PC-3 (cell line): Measurements from ENCODE around the gene GIMAP8. TPM values are rescaled to one million over a fixed set of nuclear protein-coding genes. Genes with fewer than 3 reads are reported as not detected.
"Not testable (repeated sequence)": the region's sequence is repeated elsewhere in the genome, so short reads cannot be mapped to it uniquely, and the experiment has no call there.

Experiments used
- ATAC-seq: fragments of 200-7000 bp; cut with Tn5 transposase; 2 replicates; pipeline ENCODE4 v1.9.1; 2020; ENCODE audit warnings: mild to moderate bottlenecking, moderate library complexity
- BruUV-seq: library from RNA; stranded (reverse); fragments of 400-500 nt; replicated peaks from 2 replicates; lab custom pipeline; 2021; lab: Mats Ljungman, UMichigan
- CTCF ChIA-PET: fragments of 300-600 bp; sonication (Branson Sonifier 250); formaldehyde crosslinking; loops from one replicate; lab custom pipeline; 2022; ENCODE audit warnings: antibody characterized with exemption; lab: Charles Lee
- POLR2A ChIA-PET: fragments of 300-600 bp; sonication (Branson Sonifier 250); formaldehyde crosslinking; loops from one replicate; lab custom pipeline; 2022; ENCODE audit warnings: antibody characterized with exemption; ENCODE audit not compliant: unreplicated experiment; lab: Charles Lee
- DNase-seq: peaks from one replicate; pipeline ENCODE4 v3.0.0-alpha.2; 2015
- H2AFZ ChIP-seq: fragments of 300-600 bp; sonication (generic); 2 replicates; pipeline ENCODE4 v1.6.0; 2016; ENCODE audit warnings: antibody characterized with exemption, low read length
- H3F3A ChIP-seq: fragments of 300-600 bp; sonication (generic); one replicate; pipeline ENCODE4 v1.6.0; 2017; ENCODE audit warnings: antibody characterized with exemption, low read length, control low read depth, mild to moderate bottlenecking; ENCODE audit not compliant: unreplicated experiment
- H3K27ac ChIP-seq: fragments of 300-600 bp; sonication (generic); 2 replicates; pipeline ENCODE4 v1.5.1; 2016; ENCODE audit warnings: mild to moderate bottlenecking, low read length
- H3K27me3 ChIP-seq: fragments of 300-600 bp; sonication (generic); 2 replicates; pipeline ENCODE4 v1.6.1; 2016; ENCODE audit warnings: low read length, mixed read lengths
- H3K36me3 ChIP-seq: fragments of 300-600 bp; sonication (generic); 2 replicates; pipeline ENCODE4 v1.6.1; 2016; ENCODE audit warnings: low read depth, mixed run types, low read length, mixed read lengths
- H3K4me1 ChIP-seq: fragments of 300-600 bp; sonication (generic); 2 replicates; pipeline ENCODE4 v1.5.1; 2016; ENCODE audit warnings: low read length; ENCODE audit not compliant: insufficient read depth
- H3K4me2 ChIP-seq: fragments of 300-600 bp; sonication (generic); 2 replicates; pipeline ENCODE4 v1.6.0; 2016; ENCODE audit warnings: low read length
- H3K4me3 ChIP-seq: fragments of 300-600 bp; sonication (generic); 2 replicates; pipeline ENCODE4 v1.5.1; 2016; ENCODE audit warnings: mild to moderate bottlenecking, low read length, mixed read lengths
- H3K79me2 ChIP-seq: fragments of 300-600 bp; sonication (generic); 2 replicates; pipeline ENCODE4 v1.6.1; 2017; ENCODE audit warnings: low read length, mixed read lengths
- H3K9ac ChIP-seq: fragments of 300-600 bp; sonication (generic); 2 replicates; pipeline ENCODE4 v1.6.0; 2016; ENCODE audit warnings: mild to moderate bottlenecking, low read length
- H3K9me2 ChIP-seq: fragments of 300-600 bp; sonication (generic); replicated peaks from 2 replicates; pipeline ENCODE4 v1.6.1; 2016; ENCODE audit warnings: mixed run types, low read length, mixed read lengths
- H3K9me3 ChIP-seq: fragments of 300-600 bp; sonication (generic); 2 replicates; pipeline ENCODE4 v1.6.1; 2016; ENCODE audit warnings: low read length, mixed read lengths
- H4K20me1 ChIP-seq: fragments of 300-600 bp; sonication (generic); 2 replicates; pipeline ENCODE4 v1.6.1; 2016; ENCODE audit warnings: low read length, mixed read lengths
- CTCF ChIP-seq: fragments of 300-600 bp; sonication (generic); conservative IDR thresholded peaks from 2 replicates; pipeline ENCODE4 v1.5.1; 2017; ENCODE audit warnings: antibody characterized with exemption, low read depth, mild to moderate bottlenecking, low read length
- EZH2 ChIP-seq: fragments of 300-600 bp; sonication (generic); IDR thresholded peaks from one replicate; pipeline ENCODE4 v1.6.1; 2017; ENCODE audit warnings: antibody characterized with exemption, mild to moderate bottlenecking, low read length; ENCODE audit not compliant: unreplicated experiment
- EZH2phosphoT487 ChIP-seq: fragments of 300-600 bp; sonication (generic); IDR thresholded peaks from 2 replicates; pipeline ENCODE4 v1.6.1; 2018; ENCODE audit warnings: mild to moderate bottlenecking, antibody characterized with exemption, low read length, borderline replicate concordance
- intact Hi-C: fragments of 100-400 bp; cut with micrococcal nuclease; formaldehyde crosslinking; loops from 2 replicates; pipeline ENCODE4 v1.9.0; 2023
- total RNA-seq: library from RNA; depleted of rRNA; stranded (reverse); fragments of >200 nt; gene quantifications from 2 replicates; pipeline ENCODE4 v1.2.3, GENCODE V29; 2014

The GIMAP8 gene
- total RNA-seq, 1 experiment from 2014 or later: not detected

- CTCF ChIA-PET: no interaction called here
- Histone ChIP-seq H3K4me3 (no peak overlapping the region), H3K27ac (no peak overlapping the region), H4K20me1 (no peaks in the 10 kb centered on the region), H3K79me2 (no peaks in the 10 kb centered on the region), H3K4me2 (no peak overlapping the region), H2AFZ (no peak overlapping the region), H3K27me3 (peaks cover 48% of the 10 kb centered on the region), H3K9me2 (no peaks in the 10 kb centered on the region), H3K9me3 (0 out of 2 replicates have a peak, but pooled peaks cover 3% of the 10 kb centered on the region), H3K36me3 (no peaks in the 10 kb centered on the region), H3K4me1 (peaks cover 2% of the 10 kb centered on the region; the same call in 1 of the 2 replicates), H3K9ac (no peak overlapping the region), H3F3A (no peaks in the 10 kb centered on the region)
- POLR2A ChIA-PET: no interaction called here
- intact Hi-C loops: no loop called here
- no peak for DNase-seq
- no peak for ATAC-seq
- BruUV-seq: no TSS peak
- no peak for TF ChIP-seq EZH2
- TF ChIP-seq CTCF: no peak
- no peak for TF ChIP-seq EZH2phosphoT487
These were observed 1.5 kb downstream of the GIMAP8 start for GRCh38 chr7:150451833-150452461.

- H3K27me3 ChIP-seq: peaks cover 48% of the 10 kb centered on the region
- DNase-seq (no peak), ATAC-seq (no peak)
- H3K79me2 ChIP-seq: no peaks in the 10 kb centered on the region
- H3K4me3 ChIP-seq: no peak overlapping the region
- no peak overlapping the region for H2AFZ ChIP-seq
- CTCF ChIA-PET: no interaction called here
- TF ChIP-seq CTCF (no peak), EZH2 (no peak), EZH2phosphoT487 (no peak)
- POLR2A ChIA-PET: no interaction called here
- H3K36me3 ChIP-seq: no peaks in the 10 kb centered on the region
- no peak overlapping the region for H3K27ac ChIP-seq
- 0 out of 2 replicates have a peak, but pooled peaks cover 3% of the 10 kb centered on the region for H3K9me3 ChIP-seq
- H3K9me2 ChIP-seq: no peaks in the 10 kb centered on the region
- no peaks in the 10 kb centered on the region for H3F3A ChIP-seq
- no peak overlapping the region for H3K9ac ChIP-seq
- BruUV-seq: no TSS peak
- no peaks in the 10 kb centered on the region for H3K4me1 ChIP-seq
- no peak overlapping the region for H3K4me2 ChIP-seq
- intact Hi-C loops: no loop called here
- no peaks in the 10 kb centered on the region for H4K20me1 ChIP-seq
These were observed 2.8 kb downstream of the GIMAP8 start for GRCh38 chr7:150453181-150453580.

GRCh38 chr7:150453892-150454291 lies 3.5 kb downstream of the GIMAP8 start:
- 0 out of 2 replicates have a peak, but pooled peaks cover 3% of the 10 kb centered on the region for H3K9me3 ChIP-seq
- H3K27ac ChIP-seq: no peak overlapping the region
- no peaks in the 10 kb centered on the region for H3K9me2 ChIP-seq
- TF ChIP-seq EZH2: no peak
- no peak for TF ChIP-seq CTCF
- no peak for TF ChIP-seq EZH2phosphoT487
- H2AFZ ChIP-seq: no peak overlapping the region
- peaks cover 48% of the 10 kb centered on the region for H3K27me3 ChIP-seq
- H3K36me3 ChIP-seq: no peaks in the 10 kb centered on the region
- no peaks in the 10 kb centered on the region for H4K20me1 ChIP-seq
- ATAC-seq (no peak), DNase-seq (no peak)
- H3K9ac ChIP-seq: no peak overlapping the region
- no TSS peak for BruUV-seq
- POLR2A ChIA-PET: no interaction called here
- CTCF ChIA-PET: no interaction called here
- H3K4me2 ChIP-seq: no peak overlapping the region
- no peaks in the 10 kb centered on the region for H3K4me1 ChIP-seq
- intact Hi-C loops: no loop called here
- no peaks in the 10 kb centered on the region for H3K79me2 ChIP-seq
- H3K4me3 ChIP-seq: no peak overlapping the region
- H3F3A ChIP-seq: no peaks in the 10 kb centered on the region

GRCh38 chr7:150457064-150457463 lies 6.6 kb downstream of the GIMAP8 start:
- CTCF ChIA-PET, intact Hi-C loops, H3K9me3 ChIP-seq, BruUV-seq, H3K4me2 ChIP-seq, DNase-seq, H4K20me1 ChIP-seq, H3K36me3 ChIP-seq, H3K4me1 ChIP-seq, H3F3A ChIP-seq, ATAC-seq, POLR2A ChIA-PET, H3K4me3 ChIP-seq, H3K9ac ChIP-seq, H3K9me2 ChIP-seq, H3K79me2 ChIP-seq, H2AFZ ChIP-seq, H3K27ac ChIP-seq: not testable (repeated sequence)
- peaks cover 19% of the 10 kb centered on the region; the same call in 1 of the 2 replicates for H3K27me3 ChIP-seq
